Type B pancreatic cell (in vitro differentiated cells): ENCODE measurements around the gene PARVA. TPM values are rescaled to one million over a fixed set of nuclear protein-coding genes. Genes with fewer than 3 reads are reported as not detected.
A peak's percentile ranks its signal among the peaks of the same experiment; 100 is the strongest.

Experiments
- DNase-seq: peaks from one replicate; pipeline ENCODE4 v3.0.0; 2021; ENCODE audit warnings: mixed read lengths; ENCODE audit not compliant: unreplicated experiment; ENCODE audit errors: extremely low spot score
- H3K27ac Mint-ChIP-seq: 2 replicates; pipeline ENCODE4 v1.8.0; 2021; ENCODE audit warnings: mild to moderate bottlenecking, mixed read lengths
- H3K27me3 Mint-ChIP-seq: 2 replicates; pipeline ENCODE4 v1.8.0; 2021; ENCODE audit warnings: mixed read lengths
- H3K36me3 Mint-ChIP-seq: 2 replicates; pipeline ENCODE4 v1.8.0; 2021; ENCODE audit warnings: mixed read lengths
- H3K4me1 Mint-ChIP-seq: one replicate; pipeline ENCODE4 v1.8.0; 2021; ENCODE audit warnings: mixed read lengths; ENCODE audit not compliant: unreplicated experiment
- H3K4me3 Mint-ChIP-seq: 2 replicates; pipeline ENCODE4 v1.8.0; 2021; ENCODE audit warnings: mild to moderate bottlenecking, mixed read lengths
- H3K9me3 Mint-ChIP-seq: 2 replicates; pipeline ENCODE4 v1.8.0; 2021; ENCODE audit warnings: mixed read lengths
- CTCF ChIP-seq: fragments of 200-600 bp; sonication (generic); conservative IDR thresholded peaks from 2 replicates; pipeline ENCODE4 v1.5.0; 2021; ENCODE audit warnings: antibody characterized with exemption, mild to moderate bottlenecking
- total RNA-seq: library from RNA; stranded (reverse); gene quantifications from 2 replicates; pipeline ENCODE4 v1.2.1, GENCODE V29; 2021; ENCODE audit warnings: low replicate concordance

The PARVA gene
- total RNA-seq, 1 donor from 2014 or later = 49.4 TPM

DNA sequence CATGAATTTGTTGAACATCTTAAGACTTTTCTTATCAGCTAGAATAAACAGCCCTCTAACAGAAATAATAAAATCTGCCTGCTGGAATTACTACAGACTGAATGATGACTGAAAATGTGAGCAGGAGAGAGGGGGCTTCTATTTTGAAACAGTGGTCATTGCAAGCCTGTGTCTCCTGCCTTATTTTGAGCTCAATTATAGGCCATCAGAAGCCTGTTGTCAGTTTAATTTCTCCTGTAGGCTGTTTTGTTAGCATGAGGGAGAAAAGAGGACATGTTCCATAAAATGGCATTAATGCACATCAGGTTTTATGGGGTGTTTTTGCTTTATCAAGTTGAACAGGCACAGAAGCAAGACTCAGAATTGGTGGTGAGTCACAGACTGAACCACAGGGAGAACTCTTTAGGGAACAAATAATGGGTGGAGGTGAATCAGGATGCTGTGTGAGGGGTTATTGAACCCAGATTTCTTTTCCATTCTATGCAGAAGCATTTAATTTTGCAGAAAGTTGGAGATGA, 129.1 kb downstream of the PARVA start:
- no peak for TF ChIP-seq CTCF
- H3K9me3 Mint-ChIP-seq = no peaks in the 10 kb centered on the region
- no peaks in the 10 kb centered on the region for H3K27me3 Mint-ChIP-seq
- no peak for DNase-seq
- no peak overlapping the region for H3K4me3 Mint-ChIP-seq
- peaks cover 32% of the 10 kb centered on the region for H3K36me3 Mint-ChIP-seq
- peaks cover 38% of the 10 kb centered on the region for H3K4me1 Mint-ChIP-seq
- no peak overlapping the region for H3K27ac Mint-ChIP-seq

DNA sequence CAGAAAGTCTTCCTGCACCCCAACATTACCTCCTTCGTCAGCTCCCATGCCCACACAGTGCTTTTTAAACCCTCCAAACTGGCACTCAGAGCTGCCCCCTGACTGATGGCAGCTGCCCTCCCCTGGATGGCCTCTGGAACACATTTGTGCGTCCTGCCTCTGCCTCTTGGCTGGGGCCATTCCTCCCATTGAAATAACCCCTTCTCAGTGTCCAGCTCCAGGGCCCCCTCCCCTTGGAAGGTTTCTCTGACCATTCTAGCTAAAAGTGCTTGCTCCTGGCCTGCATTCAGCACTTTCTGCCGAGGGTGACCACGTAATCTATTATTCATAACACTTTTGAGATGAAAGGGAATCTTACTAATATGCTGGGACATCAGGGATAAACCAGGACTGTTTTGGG, 130.0 kb downstream of the PARVA start:
- Mint-ChIP-seq H3K27me3 (no peaks in the 10 kb centered on the region), H3K4me3 (no peak overlapping the region), H3K9me3 (no peaks in the 10 kb centered on the region), H3K4me1 (peaks cover 33% of the 10 kb centered on the region), H3K36me3 (peaks cover 29% of the 10 kb centered on the region), H3K27ac (no peak overlapping the region)
- DNase-seq = peak; percentile 39
- TF ChIP-seq CTCF = no peak

- TF ChIP-seq CTCF = no peak
- no peaks in the 10 kb centered on the region for H3K9me3 Mint-ChIP-seq
- peaks cover 28% of the 10 kb centered on the region for H3K4me1 Mint-ChIP-seq
- H3K27me3 Mint-ChIP-seq = no peaks in the 10 kb centered on the region
- peak; percentile 15 for DNase-seq
- peaks cover 24% of the 10 kb centered on the region for H3K36me3 Mint-ChIP-seq
- peak overlapping the region; percentile 70 for H3K4me3 Mint-ChIP-seq
- H3K27ac Mint-ChIP-seq = peak overlapping the region; percentile 53
Measured at GRCh38 chr11:12508151-12508751, 130.9 kb downstream of the PARVA start.

- H3K9me3 Mint-ChIP-seq = no peaks in the 10 kb centered on the region
- peaks cover 27% of the 10 kb centered on the region for H3K4me1 Mint-ChIP-seq
- H3K4me3 Mint-ChIP-seq = no peak overlapping the region
- H3K27ac Mint-ChIP-seq = no peak overlapping the region
- DNase-seq = no peak
- H3K36me3 Mint-ChIP-seq = peaks cover 28% of the 10 kb centered on the region
- no peaks in the 10 kb centered on the region for H3K27me3 Mint-ChIP-seq
- TF ChIP-seq CTCF = no peak
Measured at GRCh38 chr11:12509371-12509770, 132.0 kb downstream of the PARVA start.

GRCh38 chr11:12512132-12512531, 134.8 kb downstream of the PARVA start:
- Mint-ChIP-seq H3K4me3 (no peak overlapping the region), H3K36me3 (peaks cover 28% of the 10 kb centered on the region)

More at GRCh38 chr11:12512132-12512531, 134.8 kb downstream of the PARVA start:
- Mint-ChIP-seq H3K4me1 (peaks cover 14% of the 10 kb centered on the region), H3K27ac (no peak overlapping the region), H3K9me3 (no peaks in the 10 kb centered on the region), H3K27me3 (no peaks in the 10 kb centered on the region)
- no peak for TF ChIP-seq CTCF
- no peak for DNase-seq
